Endothelial cell of umbilical vein (primary cell): Measurements from ENCODE around the gene MRPS34. TPM values are rescaled to one million over a fixed set of nuclear protein-coding genes. Genes with fewer than 3 reads are reported as not detected.

Experiments used
- BruUV-seq: library from RNA; stranded (reverse); fragments of 400-500 nt; replicated peaks from 2 replicates; lab custom pipeline; 2021; lab: Mats Ljungman, UMichigan
- CTCF ChIA-PET: fragments of 300-600, 350-600 bp; sonication (Branson Sonifier 250); formaldehyde crosslinking; loops from one replicate; lab custom pipeline; 2021; ENCODE audit warnings: antibody characterized with exemption, inconsistent platforms; lab: Charles Lee
- POLR2A ChIA-PET: fragments of 300-600, 350-600 bp; sonication (Branson Sonifier 250); formaldehyde crosslinking; loops from one replicate; lab custom pipeline; 2021; ENCODE audit warnings: antibody characterized with exemption, inconsistent platforms; lab: Charles Lee
- DNase-seq: peaks from one replicate; pipeline ENCODE4 v3.0.0-alpha.2; 2011; ENCODE audit warnings: low read depth, low spot score
- FAIRE-seq: peaks from 2 replicates; lab custom pipeline; 2011; peaks lifted over from hg19 to GRCh38; lab: Jason Lieb, UNC
- H2AFZ ChIP-seq: 2 replicates; pipeline ENCODE4 v1.6.0; 2012; ENCODE audit warnings: low read depth, low read length, control low read depth, inconsistent platforms
- H3K27ac ChIP-seq: 2 replicates; pipeline ENCODE4 v1.5.1; 2011; ENCODE audit warnings: low read depth, mild to moderate bottlenecking, control low read depth, low read length, moderate library complexity; ENCODE audit not compliant: insufficient read depth
- H3K27me3 ChIP-seq, 2 experiments: 2 replicates each; pipeline versions ENCODE4 v1.6.0 to v1.6.1; 2011; ENCODE audit warnings: low read length in 2 of 2, mixed read lengths in 1 of 2; ENCODE audit not compliant: control insufficient read depth in 2 of 2, insufficient read depth in 2 of 2
- H3K36me3 ChIP-seq, 2 experiments: 2 replicates in 1 of 2; 3 replicates in 1 of 2; pipeline ENCODE4 v1.5.1; 2011; ENCODE audit warnings: low read length in 2 of 2, mild to moderate bottlenecking in 1 of 2, moderate library complexity in 1 of 2; ENCODE audit not compliant: control insufficient read depth in 2 of 2, insufficient read depth in 2 of 2; ENCODE audit errors: extremely low read depth in 1 of 2
- H3K4me1 ChIP-seq: 3 replicates; pipeline ENCODE4 v1.5.1; 2011; ENCODE audit warnings: mild to moderate bottlenecking, low read length; ENCODE audit not compliant: control insufficient read depth, insufficient read depth; ENCODE audit errors: extremely low read depth
- H3K4me2 ChIP-seq: 2 replicates; pipeline ENCODE4 v1.6.1; 2011; ENCODE audit warnings: low read length, control low read depth, mixed read lengths; ENCODE audit not compliant: insufficient read depth
- H3K4me3 ChIP-seq, 3 experiments: fragments of 200-600 bp in 1 of 3; sonication (generic), shearing (Covaris generic) in 1 of 3; replicated peaks in 1 of 3; 2 replicates each; pipeline ENCODE4 v1.5.1; 2011 to 2016; ENCODE audit warnings: control low read depth in 3 of 3, low read length in 3 of 3, mild to moderate bottlenecking in 2 of 3, inconsistent platforms in 1 of 3, low read depth in 1 of 3, moderate library complexity in 1 of 3; ENCODE audit not compliant: insufficient read depth in 1 of 3
- H3K79me2 ChIP-seq: 2 replicates; pipeline ENCODE4 v1.6.0; 2012; ENCODE audit warnings: low read length, inconsistent platforms; ENCODE audit not compliant: control insufficient read depth, insufficient read depth
- H3K9ac ChIP-seq: replicated peaks from 2 replicates; pipeline ENCODE3; 2011; ENCODE audit warnings: low read length, control low read depth; ENCODE audit not compliant: insufficient read depth; ENCODE audit errors: extremely low read depth
- H3K9me1 ChIP-seq: replicated peaks from 3 replicates; pipeline ENCODE4 v1.6.0; 2011; ENCODE audit warnings: mild to moderate bottlenecking, low read length; ENCODE audit not compliant: control insufficient read depth, insufficient read depth; ENCODE audit errors: extremely low read depth
- H3K9me3 ChIP-seq: replicated peaks from 2 replicates; pipeline ENCODE4 v1.5.1; 2012; ENCODE audit warnings: low read length, inconsistent platforms; ENCODE audit not compliant: control insufficient read depth, insufficient read depth
- H4K20me1 ChIP-seq: replicated peaks from 2 replicates; pipeline ENCODE3; 2011; ENCODE audit warnings: mild to moderate bottlenecking, low read length; ENCODE audit not compliant: control insufficient read depth, insufficient read depth; ENCODE audit errors: extremely low read depth
- CTCF ChIP-seq, 2 donors: IDR thresholded peaks; 1 replicate in 1 of 2; 2 replicates in 1 of 2; pipeline ENCODE4 v1.5.1; 2011; ENCODE audit warnings: low read length in 2 of 2, mild to moderate bottlenecking in 2 of 2, moderate library complexity in 2 of 2, control low read depth in 1 of 2, inconsistent platforms in 1 of 2, low read depth in 1 of 2; ENCODE audit not compliant: insufficient read depth in 1 of 2; ENCODE audit errors: extremely low read depth in 1 of 2
- EZH2 ChIP-seq: IDR thresholded peaks from 2 replicates; pipeline ENCODE4 v1.6.1; 2012; ENCODE audit warnings: borderline replicate concordance, low read depth, mild to moderate bottlenecking, moderate library complexity, low read length, inconsistent platforms; ENCODE audit not compliant: severe bottlenecking
- FOS ChIP-seq: IDR thresholded peaks from 2 replicates; pipeline ENCODE4 v1.6.1; 2011; ENCODE audit warnings: mild to moderate bottlenecking, low read length, moderate library complexity, borderline replicate concordance; ENCODE audit not compliant: insufficient read depth
- GATA2 ChIP-seq: IDR thresholded peaks from 2 replicates; pipeline ENCODE4 v1.7.0; 2011; ENCODE audit warnings: low read depth, mild to moderate bottlenecking, moderate library complexity, mixed read lengths, low read length; ENCODE audit not compliant: insufficient read length, insufficient read depth
- JUN ChIP-seq: IDR thresholded peaks from 2 replicates; pipeline ENCODE4 v1.6.1; 2011; ENCODE audit warnings: borderline replicate concordance, low read depth; ENCODE audit not compliant: insufficient read length, insufficient read depth
- MAX ChIP-seq: IDR thresholded peaks from 2 replicates; pipeline ENCODE4 v1.6.1; 2011; ENCODE audit not compliant: insufficient read depth, insufficient read length
- MYC ChIP-seq: IDR thresholded peaks from one replicate; pipeline ENCODE4 v1.6.1; 2011; ENCODE audit warnings: mild to moderate bottlenecking, low read depth, low read length
- POLR2A ChIP-seq: IDR thresholded peaks from 2 replicates; pipeline ENCODE4 v1.6.1; 2012; ENCODE audit warnings: low read depth, mild to moderate bottlenecking, control low read depth, low read length
- POLR2AphosphoS5 ChIP-seq: IDR thresholded peaks from 2 replicates; pipeline ENCODE4 v1.6.1; 2012; ENCODE audit warnings: low read depth, mild to moderate bottlenecking, control low read depth, low read length, moderate library complexity; ENCODE audit not compliant: insufficient read depth
- dilution Hi-C: fragments of 300-500 bp; cut with MboI; formaldehyde crosslinking; loops from one replicate; pipeline ENCODE4 v1.15.0; 2019; ENCODE audit warnings: low sequenced_read_pairs; ENCODE audit not compliant: extremely low pct_ligation_motif_present
- intact Hi-C: fragments of 100-400 bp; cut with micrococcal nuclease; formaldehyde crosslinking; loops from one replicate; pipeline ENCODE4 v1.10.0; 2022
- polyA plus RNA-seq, 4 experiments: library from polyadenylated mRNA; depleted of rRNA in 3 of 4; stranded (reverse) in 3 of 4; unstranded in 1 of 4; fragments of >200 nt; gene quantifications; 2 replicates each; pipeline versions ENCODE4 v1.2.1 to v1.2.3, GENCODE V29; 2011 to 2012; ENCODE audit warnings: missing spikeins in 1 of 4
- total RNA-seq: library from RNA; stranded (reverse); gene quantifications from 2 replicates; pipeline ENCODE4 v1.2.3, GENCODE V29; 2021

Gene MRPS34
- total and polyA plus RNA-seq, 2 donors (not counting 3 experiments of a cell fraction or from before 2014, with no cell fraction given) = 82.1 to 102 TPM

DNA sequence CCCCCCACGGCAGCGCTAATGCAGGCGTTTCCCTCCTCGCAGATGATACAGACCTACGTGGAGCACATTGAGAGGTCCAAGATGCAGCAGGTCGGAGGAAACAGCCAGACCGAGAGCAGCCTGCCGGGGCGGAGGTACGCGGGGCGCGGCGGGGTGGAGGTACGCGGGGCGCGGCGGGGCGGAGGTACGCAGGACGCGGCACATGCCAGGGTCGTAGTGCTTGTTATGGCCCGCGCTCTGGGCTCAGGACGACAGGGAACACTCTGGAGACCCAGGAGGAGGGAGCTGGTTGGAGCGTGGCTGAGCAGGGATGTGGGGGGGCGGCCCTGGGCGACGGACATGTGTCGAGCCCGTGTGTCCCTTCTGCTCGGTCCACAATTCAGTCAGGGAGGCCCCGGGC is 43.5 kb downstream of the MRPS34 start:
- Histone ChIP-seq H3K79me2 (peaks cover 8% of the 10 kb centered on the region), H3K4me1 (no peaks in the 10 kb centered on the region), H3K9ac (no peak overlapping the region), H2AFZ (no peak overlapping the region), H3K36me3 (peaks cover 4 to 50% of the 10 kb centered on the region in 2 experiments), H3K9me3 (no peaks in the 10 kb centered on the region), H3K4me2 (no peak overlapping the region), H3K4me3 (no peak overlapping the region), H3K9me1 (no peaks in the 10 kb centered on the region), H3K27ac (no peak overlapping the region), H3K27me3 (no peaks in the 10 kb centered on the region), H4K20me1 (no peaks in the 10 kb centered on the region)
- dilution Hi-C loops = no loop called here
- DNase-seq = no peak
- BruUV-seq = no TSS peak
- TF ChIP-seq EZH2 (no peak), POLR2AphosphoS5 (no peak), CTCF (IDR thresholded peaks at IDR 0.05; ENCODE audit: extremely low read depth in 1 of 2, insufficient read depth in 1 of 2, low read depth in 1 of 2, low read length in 2 of 2) (no peak), POLR2A (no peak), MAX (no peak), FOS (no peak), GATA2 (no peak), MYC (no peak), JUN (no peak)
- POLR2A ChIA-PET = no interaction called here
- intact Hi-C loops = no loop called here
- FAIRE-seq = no peak
- CTCF ChIA-PET = no interaction called here
